Measurements from ENCODE around the gene TTLL10.

TTLL10 gene

DNA sequence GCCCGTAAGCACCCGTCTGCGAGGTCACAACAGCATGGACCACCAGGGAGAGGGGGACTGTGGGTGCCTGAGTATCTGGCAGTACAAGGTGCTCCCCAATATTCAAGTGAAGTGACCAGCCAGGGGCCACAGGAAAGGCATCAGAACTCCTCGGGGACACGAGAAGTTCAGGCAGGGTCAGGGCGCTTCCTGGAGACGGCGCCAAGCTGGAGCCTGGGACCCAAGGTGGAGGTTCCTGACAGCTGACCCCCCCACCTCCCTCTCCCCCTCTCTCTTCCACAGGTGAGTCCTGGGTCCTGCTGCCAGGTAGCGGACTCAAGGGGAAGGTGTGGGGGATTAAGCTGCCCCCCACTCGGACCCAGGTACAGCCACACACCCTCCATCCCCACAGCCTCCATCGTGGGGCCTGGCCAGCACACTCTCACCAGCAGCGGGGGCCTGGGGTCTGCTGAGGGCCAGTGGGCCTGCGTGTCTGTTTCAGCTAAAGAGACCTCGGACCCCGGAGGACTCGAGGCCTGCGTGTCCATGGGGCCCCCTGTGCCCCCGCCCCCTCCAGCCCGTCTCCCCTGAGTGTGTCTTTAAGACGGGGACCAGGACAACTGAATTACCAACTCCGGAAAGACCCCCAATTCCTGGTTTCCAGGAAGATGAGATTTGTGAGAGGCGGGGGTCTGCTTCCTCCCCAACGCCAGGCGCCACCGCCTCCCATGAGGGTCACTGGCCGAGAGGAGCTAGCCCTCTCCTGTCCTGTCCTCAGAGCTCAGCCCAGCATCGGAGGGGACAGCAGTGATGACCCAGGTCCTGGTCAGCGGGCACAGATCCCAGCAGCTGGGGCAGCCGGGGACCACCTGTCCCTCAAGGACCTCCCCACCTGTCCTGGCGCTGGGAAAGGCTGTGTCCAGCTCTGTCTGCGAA lies 26.5 kb downstream of the TTLL10 start:
- H3K36me3 ChIP-seq (ENCODE audit: low read depth): no peaks in the 10 kb centered on the region
- ATAC-seq (ENCODE audit: low read depth) (no peak), DNase-seq (ENCODE audit: low spot score) (peak; percentile 60)
- no peak overlapping the region for H3K27ac ChIP-seq (ENCODE audit: poor library complexity, severe bottlenecking)
- no peak for TF ChIP-seq CTCF (IDR thresholded peaks at IDR 0.05; ENCODE audit: poor library complexity, severe bottlenecking)
- H3K27me3 ChIP-seq (ENCODE audit: insufficient read depth, poor library complexity, severe bottlenecking): no peaks in the 10 kb centered on the region
- H3K4me1 ChIP-seq (ENCODE audit: insufficient read depth, poor library complexity, severe bottlenecking): no peaks in the 10 kb centered on the region
- no peak overlapping the region for H3K4me3 ChIP-seq (ENCODE audit: severe bottlenecking)
- H3K9me3 ChIP-seq (ENCODE audit: severe bottlenecking): no peaks in the 10 kb centered on the region

- Histone ChIP-seq H3K27me3 (ENCODE audit: insufficient read depth, poor library complexity, severe bottlenecking) (no peaks in the 10 kb centered on the region), H3K36me3 (ENCODE audit: low read depth) (no peaks in the 10 kb centered on the region), H3K27ac (ENCODE audit: poor library complexity, severe bottlenecking) (no peak overlapping the region), H3K9me3 (ENCODE audit: severe bottlenecking) (no peaks in the 10 kb centered on the region), H3K4me1 (ENCODE audit: insufficient read depth, poor library complexity, severe bottlenecking) (no peaks in the 10 kb centered on the region), H3K4me3 (ENCODE audit: severe bottlenecking) (peak overlapping the region; percentile 36)
- TF ChIP-seq CTCF (IDR thresholded peaks at IDR 0.05; ENCODE audit: poor library complexity, severe bottlenecking): no peak
- ATAC-seq (ENCODE audit: low read depth) (peak; percentile 59), DNase-seq (ENCODE audit: low spot score) (peak; percentile 61)
Observed at GRCh38 chr1:1200876-1201810, 27.5 kb downstream of the TTLL10 start.

- Histone ChIP-seq H3K27me3 (ENCODE audit: insufficient read depth, poor library complexity, severe bottlenecking) (peaks cover 8% of the 10 kb centered on the region), H3K4me3 (ENCODE audit: severe bottlenecking) (no peak overlapping the region), H3K36me3 (ENCODE audit: low read depth) (no peaks in the 10 kb centered on the region), H3K9me3 (ENCODE audit: severe bottlenecking) (no peaks in the 10 kb centered on the region), H3K4me1 (ENCODE audit: insufficient read depth, poor library complexity, severe bottlenecking) (no peaks in the 10 kb centered on the region), H3K27ac (ENCODE audit: poor library complexity, severe bottlenecking) (no peak overlapping the region)
- DNase-seq (ENCODE audit: low spot score) (no peak), ATAC-seq (ENCODE audit: low read depth) (no peak)
- TF ChIP-seq CTCF (IDR thresholded peaks at IDR 0.05; ENCODE audit: poor library complexity, severe bottlenecking): no peak
Observed at GRCh38 chr1:1202831-1203560, 29.3 kb downstream of the TTLL10 start.

GRCh38 chr1:1203561-1204424 lies 30.1 kb downstream of the TTLL10 start:
- H3K9me3 ChIP-seq (ENCODE audit: severe bottlenecking): no peaks in the 10 kb centered on the region
- no peaks in the 10 kb centered on the region for H3K36me3 ChIP-seq (ENCODE audit: low read depth)
- DNase-seq (ENCODE audit: low spot score) (no peak), ATAC-seq (ENCODE audit: low read depth) (no peak)
- TF ChIP-seq CTCF (IDR thresholded peaks at IDR 0.05; ENCODE audit: poor library complexity, severe bottlenecking): no peak
- no peak overlapping the region for H3K4me3 ChIP-seq (ENCODE audit: severe bottlenecking)
- H3K27ac ChIP-seq (ENCODE audit: poor library complexity, severe bottlenecking): no peak overlapping the region
- H3K4me1 ChIP-seq (ENCODE audit: insufficient read depth, poor library complexity, severe bottlenecking): no peaks in the 10 kb centered on the region
- peaks cover 8% of the 10 kb centered on the region for H3K27me3 ChIP-seq (ENCODE audit: insufficient read depth, poor library complexity, severe bottlenecking)

Data from RWPE2 (cell line).